ENCODE measurements around the gene RPE65. TPM values are rescaled to one million over a fixed set of nuclear protein-coding genes. Genes with fewer than 3 reads are reported as not detected.
"Not testable (repeated sequence)": the region's sequence is repeated elsewhere in the genome, so short reads cannot be mapped to it uniquely, and the experiment has no call there.

RPE65 gene
- 0.10 TPM for polyA plus RNA-seq (2013, experiment 1 of 2; ENCODE audit: insufficient read length)
- 0.18 TPM for polyA plus RNA-seq (2013, experiment 2 of 2; ENCODE audit: insufficient read length)

DNA sequence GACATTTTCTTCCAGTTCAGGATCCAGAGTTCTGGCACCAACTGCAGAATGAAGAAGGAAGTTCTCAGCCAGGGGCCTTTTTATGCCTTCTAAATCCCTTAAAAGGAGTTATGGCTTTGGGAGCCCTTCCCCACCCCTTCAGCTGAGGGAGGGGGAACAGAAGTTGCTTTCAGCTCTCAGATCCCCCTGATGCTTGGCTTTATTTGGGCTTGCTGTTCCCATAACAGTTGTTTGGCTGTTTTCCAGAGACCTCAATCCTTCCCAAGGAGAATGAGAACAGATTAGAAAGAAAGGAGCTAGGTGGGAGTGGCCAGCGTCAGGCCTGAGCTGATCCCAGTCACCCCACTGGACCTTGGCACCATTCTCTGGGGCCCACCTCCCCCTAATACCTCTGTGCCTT, at the start of gene RPE65:
Gene RPE65, minus strand, starts transcription at position 54 of the 400 bp plus-strand sequence. Its CDS starts 49 bp downstream, at position 5.
- DNase-seq: peak; percentile 15

DNA sequence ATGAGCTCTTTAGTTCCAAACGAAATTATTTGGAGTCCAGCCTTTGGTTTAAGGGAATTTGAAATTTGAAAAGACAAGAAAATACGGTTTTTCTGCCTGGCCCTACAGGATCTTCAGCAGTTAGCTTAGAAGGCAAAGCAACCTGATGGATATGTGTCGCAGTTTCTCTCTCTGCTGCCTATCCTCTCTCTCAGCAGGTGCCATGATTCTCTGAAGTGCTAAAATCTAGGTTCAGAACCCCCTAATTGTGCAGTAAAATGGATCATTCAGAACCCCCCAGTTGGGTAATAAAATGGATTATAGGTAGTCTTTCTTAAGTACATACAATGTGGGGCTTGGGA, 47.6 kb upstream of the RPE65 start:
- DNase-seq: no peak

DNA sequence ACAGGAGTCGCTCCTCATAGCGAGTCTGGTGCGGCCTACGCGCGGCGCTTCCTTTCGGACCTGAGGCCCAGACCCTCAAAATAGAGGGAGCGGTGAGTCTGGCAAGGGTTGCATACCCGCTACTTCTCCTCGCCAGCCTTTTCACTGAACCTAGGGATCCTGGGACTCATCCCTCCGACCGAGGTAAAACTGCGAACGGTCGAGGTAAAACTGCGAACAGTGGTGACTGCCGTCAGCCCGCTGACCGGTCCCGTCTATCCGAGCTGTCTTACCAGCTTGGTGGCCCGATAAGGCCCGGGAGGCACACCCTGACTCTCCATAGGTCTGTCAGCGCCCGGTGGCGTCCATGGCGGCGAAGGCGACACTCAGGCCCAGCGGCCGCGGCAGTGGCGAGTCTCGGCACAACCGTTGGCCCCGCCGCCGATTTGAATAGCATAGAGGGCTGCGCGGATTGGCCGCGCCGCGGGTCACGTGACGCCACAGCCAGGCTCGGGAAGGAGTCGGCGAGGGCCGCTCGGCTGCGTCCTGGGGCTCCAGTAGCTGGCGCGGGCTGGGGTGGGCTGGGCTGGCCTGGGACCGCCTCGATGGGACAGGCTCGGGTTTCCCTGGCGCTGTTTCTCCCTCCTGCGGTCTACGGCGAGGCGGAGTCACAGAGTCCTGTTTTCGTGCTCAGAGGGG, 47.1 kb upstream of the RPE65 start, which contains the start of gene DEPDC1:
Gene DEPDC1, minus strand, starts transcription at position 403 of the 678 bp plus-strand sequence. Its CDS starts 83 bp downstream, at position 320.
- DNase-seq: peak; percentile 95

DNA sequence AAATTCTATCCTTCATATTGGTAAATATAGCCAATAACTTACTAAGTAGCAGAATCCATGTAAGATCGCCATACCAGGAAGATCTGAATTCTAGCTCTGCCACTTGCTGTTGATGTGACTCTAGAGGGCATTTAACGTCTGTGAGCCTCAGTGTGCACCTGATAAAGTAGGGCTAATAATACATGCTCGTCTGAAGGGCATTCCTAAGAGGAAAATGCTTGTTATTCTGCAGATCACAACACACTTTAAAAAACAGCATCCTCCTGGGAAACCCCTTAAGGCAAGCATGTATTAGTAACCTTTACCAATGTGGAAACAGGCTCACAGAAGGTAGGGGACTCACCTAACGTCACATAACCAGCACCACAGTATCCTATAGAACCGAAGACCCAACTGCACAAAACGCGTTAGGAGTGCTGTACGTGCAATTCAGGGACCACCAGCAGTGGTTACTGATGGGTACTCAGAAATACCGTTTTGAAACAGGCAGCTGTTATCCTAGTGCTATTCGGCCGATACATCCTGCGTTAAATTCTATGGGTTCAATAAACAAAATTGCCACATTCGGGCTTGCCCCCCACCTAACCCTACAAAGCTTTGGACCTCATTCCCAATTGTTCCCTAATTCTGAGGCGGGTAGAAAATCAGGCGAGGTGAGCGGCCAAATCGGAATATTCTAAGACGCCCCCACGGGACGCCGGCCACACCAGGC, 46.4 kb upstream of the RPE65 start:
- peak; percentile 5 for DNase-seq

DNA sequence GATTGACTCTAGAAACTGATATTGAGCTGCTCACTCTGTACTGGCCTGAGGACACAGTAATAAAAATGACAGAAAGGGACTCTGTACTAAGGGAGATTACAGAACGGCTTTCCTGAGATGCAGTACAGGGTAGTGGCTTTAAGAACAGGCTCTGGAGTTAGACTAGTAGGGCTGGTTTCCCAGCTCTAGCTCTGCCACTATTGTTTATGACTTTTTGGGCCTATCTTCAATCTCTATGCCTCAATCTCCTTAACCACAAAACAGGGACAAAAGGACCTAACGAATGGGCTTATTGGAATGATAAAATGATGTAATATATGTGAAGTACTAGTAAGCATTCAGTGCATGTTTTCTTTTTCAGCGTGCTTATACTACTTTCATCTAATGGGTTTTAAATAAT, 45.8 kb upstream of the RPE65 start:
- peak; percentile 13 for DNase-seq

DNA sequence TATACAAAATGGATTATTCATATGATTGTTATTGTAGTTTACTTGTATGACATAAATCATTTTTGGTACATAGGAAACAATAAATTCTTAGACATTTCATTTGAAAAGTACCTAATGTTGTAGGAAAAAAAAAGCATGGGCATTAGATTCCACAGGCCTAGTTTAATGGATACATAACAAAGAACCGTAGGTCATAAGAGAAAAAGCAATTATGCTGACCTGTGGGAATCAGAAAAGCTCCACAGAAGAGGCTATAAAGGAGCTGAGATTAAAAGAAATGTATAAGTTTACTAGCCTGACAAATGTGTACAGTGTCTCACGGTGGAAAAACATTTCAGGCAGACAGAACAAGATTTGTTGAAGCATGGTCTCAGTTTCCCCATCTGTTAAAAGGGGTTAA, 43.4 kb upstream of the RPE65 start:
- no peak for DNase-seq

DNA sequence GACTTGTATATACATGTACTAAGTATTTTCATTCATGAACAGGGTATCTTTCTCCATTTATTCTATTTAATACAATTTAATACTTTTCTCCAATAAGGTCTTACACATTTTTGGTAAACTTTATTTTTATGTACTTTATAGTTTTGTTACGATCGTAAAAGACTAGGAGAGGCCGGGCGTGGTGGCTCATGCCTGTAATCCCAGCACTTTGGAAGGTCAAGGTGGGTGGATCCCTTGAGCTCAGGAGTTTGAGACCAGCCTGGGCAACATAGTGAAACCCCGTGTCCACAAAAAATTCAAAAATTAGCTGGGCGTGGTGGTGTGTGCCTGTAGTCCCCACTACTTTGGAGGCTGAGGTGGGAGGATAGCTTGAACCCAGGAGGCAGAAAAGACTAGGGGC, 42.5 kb upstream of the RPE65 start:
- not testable (repeated sequence) for DNase-seq

DNA sequence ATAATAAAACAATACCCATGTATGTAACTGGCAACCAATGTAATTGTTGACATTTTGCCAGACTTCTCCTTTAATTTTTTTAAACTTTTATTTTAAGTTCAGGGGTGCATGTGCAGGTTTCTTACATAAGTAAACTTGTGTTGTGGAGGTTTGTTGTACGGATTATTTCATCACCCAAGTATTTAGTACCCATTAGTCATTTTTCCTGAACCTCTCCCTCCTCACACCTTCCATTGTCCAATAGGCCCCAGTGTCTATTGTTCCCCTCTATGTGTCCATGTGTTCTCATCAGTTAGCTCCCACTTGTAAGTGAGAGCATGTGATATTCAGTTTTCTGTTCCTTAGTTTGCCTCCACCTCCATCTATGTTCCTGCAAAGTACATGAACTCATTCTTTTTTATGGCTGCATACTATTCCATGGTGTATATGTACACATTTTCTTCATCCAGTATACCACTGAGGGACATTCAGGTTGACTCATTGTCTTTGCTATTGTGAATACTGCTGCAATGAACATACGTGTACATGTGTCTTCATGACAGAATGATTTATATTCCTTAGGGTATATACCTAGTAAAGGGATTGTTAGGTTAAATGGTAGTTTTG, 40.4 kb upstream of the RPE65 start:
- DNase-seq: no peak

DNA sequence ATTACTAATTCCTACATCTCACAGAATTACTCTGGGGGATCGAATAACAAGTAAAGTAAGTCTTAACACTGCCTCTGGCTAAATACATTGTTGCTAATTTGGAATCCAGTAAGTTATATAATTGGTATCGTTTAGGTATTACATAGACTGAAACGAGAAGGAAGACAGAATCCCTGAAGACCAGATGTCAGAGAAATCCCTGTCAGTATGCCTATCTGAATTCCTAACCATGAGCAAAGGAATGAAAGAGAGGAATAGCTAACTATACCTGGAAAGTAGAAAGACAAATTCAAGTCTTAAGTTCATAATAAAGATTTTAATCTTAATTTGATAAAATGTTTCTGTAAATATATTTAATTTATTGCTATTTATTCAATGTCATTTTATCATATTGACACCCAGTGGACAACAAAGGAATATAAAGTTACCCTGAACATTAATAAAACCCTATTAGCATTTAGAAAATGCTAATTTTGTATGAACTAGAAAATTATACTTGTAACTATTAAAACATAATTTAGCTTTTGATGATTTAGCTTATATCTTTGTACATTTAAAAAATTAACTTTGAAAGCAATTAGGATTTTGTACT, 35.8 kb upstream of the RPE65 start:
- no peak for DNase-seq

DNA sequence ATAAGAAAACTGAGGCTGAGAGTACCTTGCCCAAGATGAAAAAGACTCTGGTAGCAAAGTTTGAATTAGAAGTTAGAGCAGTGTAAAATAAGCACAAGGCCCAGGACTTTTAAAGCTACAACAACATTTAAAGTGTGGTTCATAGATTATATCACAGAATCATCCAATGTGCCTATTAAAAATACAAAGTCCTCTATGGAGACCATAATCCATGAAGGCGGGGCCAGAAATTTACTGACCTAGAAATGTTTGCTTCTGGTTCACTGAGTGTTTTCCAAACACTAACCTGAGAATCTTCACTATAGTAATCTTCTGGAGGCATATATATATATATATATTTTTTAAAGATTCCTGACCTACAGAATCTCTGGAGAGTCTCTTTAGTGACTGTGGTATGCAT, 34.9 kb upstream of the RPE65 start:
- no peak for DNase-seq

DNA sequence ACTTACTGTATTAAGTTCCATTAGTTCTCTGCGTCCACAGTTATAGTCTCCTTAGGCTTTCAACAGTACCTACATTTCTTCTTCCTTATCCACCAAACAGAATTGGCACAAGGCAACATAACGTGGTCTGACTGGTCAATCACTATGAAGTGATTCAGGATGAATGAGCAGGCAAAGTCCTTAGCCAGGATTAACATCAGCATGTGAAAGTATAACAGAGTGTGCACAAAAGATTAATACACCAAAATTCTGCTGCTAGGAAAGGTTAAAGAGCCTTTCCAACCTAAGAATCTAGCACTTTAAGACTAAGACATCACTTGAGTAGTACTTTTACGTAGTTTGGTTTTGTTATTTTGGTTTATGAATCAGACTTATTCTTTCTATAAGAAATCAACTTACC, 31.3 kb upstream of the RPE65 start:
- DNase-seq: no peak

DNA sequence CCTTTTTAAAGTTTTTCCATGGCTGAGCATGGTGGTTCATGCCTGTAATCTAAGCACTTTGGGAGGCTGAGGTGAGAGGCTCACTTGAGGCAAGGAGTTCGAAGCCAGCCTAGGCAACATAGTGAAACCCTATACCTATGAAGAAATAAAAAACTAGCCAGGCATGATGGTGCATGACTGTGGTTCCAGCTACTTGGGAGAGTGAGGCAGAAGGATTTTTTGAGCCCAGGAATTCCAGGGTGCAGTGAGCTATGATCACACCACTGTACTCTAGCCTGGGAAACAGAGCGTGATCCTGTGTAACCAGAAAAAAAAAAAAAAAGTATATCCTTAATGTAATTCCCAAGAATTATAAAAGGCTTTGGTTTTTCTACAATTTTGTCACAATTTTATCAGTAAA, 29.7 kb upstream of the RPE65 start:
- DNase-seq: no peak

DNA sequence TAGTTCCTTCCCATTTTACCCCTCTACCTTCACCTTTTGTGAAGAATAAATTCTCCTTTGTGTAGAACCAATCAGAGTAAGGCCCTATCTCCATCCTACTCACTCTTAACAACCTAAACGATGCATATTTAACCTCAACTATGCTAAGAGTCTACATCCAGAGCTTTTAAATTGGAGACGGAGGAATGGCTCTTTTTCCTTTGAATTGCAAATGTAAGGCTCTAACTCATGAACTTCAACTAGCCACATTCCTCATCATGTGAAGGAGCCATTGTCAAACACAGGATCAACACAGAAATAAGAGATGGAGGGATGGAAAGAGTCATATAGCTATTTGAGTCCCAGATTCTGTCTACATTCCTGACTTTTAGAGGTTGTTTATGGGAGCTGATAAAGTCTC, 28.9 kb upstream of the RPE65 start:
- no peak for DNase-seq

DNA sequence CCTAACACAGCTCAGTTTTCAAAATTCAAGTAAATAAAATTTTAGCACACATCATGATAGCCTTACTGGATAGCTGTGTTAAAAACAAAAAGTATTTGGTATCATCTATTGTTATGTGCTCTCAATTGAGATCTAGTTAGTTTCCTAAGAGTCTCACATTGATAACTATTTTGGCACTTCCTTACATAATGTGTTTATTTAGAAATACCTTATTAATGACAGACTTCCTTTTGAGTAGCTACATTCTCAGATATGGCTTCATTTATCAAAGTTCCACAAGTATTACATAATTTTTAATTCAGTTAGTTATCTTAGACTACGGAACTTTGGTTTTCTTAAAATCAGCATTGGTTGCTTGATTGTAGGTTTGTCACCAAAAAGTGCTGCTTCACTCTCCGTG, 26.9 kb upstream of the RPE65 start:
- not testable (repeated sequence) for DNase-seq

DNA sequence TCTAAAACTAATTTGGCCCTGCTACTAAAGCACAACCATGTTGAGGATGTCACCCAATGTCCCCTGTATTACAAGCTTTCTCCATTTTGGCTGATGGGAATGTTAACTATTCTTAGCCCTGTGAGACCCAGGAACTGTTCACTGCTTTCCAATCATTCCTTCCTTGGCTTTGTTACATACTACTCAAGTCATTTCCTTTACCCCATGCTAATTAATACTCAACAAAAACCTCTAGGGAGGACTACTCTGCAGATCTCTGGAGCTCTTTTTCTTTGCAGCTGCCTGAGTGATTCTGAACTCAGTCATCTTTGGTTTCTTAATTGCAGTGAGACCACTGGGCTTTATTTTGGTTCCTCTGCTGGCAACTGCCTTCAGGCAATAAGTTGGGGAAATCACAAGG, 23.3 kb upstream of the RPE65 start:
- DNase-seq: no peak

DNA sequence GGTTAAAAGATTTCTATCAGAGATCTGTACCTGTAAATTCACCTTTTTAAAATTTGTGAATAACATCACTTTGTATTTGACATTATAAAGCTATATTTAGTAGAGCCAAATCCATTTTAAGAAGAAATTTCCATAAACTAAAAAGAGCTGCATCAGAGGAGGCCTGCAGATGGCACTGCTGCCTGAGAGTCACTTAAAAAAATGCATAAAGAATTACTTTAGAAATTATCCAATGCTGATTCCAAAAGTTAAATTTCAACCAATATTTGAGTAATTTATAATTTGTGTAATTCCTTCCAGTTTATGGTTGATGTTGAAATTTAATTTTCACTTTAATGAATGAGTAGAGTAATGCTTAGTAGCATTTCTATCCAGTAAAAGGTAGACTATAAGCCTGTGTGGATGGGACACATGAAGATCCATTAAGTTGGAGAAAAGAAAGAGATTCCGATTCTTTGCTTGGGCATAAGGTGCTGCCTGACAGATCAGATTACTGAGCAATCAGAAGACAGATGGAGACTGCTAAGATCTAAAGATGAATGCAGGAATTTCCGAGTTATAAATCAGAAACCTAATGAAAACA, 20.7 kb upstream of the RPE65 start:
- DNase-seq: peak; percentile 19

DNA sequence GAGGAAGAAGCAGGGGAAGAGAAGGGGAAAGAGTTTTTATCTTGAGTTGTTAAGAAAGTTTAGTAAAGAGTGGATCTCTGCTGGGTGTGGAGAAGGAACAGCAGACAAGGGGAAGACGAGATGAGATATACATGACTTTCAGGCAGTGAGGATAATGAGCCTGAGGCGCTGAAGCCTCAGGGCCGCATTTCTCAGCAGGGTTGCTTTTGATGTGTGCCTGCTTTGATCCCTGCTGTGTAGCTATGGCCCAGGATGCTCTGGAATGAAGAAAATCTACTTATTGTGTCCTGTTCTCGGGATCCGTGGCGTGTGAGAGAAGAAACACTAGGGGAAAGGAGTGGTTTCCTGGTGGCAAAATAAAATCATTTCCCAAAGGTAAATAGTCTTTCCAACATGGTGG, 15.1 kb upstream of the RPE65 start:
- no peak for DNase-seq

DNA sequence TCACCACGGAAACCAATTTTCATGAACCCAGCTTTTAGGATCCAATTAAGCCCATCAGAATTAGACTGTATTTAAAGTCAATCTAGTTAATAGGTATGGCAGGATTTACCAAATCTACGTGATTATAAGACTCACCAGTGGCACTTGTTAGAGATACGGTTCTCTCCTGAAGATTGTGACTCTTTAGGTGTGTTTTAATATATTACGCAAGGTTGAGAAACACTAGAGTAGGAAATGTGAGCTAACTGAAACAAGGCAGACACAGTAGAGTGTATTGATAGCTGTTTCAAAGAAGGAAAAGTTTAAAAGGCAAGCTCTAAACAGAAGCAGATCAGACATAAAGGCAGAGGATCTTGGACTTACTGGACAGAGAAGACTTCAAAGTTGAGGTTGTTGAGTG, 11.2 kb upstream of the RPE65 start:
- no peak for DNase-seq

DNA sequence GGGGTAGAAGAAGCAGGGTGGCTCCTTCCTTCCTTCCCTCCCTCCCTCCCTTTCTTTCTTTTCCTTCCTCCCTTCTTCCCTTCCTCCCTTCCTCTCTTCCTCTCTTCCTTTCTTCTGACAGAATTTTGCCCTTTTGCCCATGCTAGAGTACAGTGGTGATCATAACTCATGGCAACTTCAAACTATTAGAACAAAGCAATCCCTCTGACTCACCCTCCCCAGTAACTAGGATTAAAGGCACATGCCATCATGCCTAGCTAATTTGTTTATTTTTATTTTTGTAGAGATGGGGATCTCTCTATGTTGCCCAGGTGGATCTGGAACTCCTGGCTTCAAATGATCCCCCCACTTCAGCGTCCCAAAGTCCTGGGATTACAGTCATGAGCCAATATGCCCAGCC, 10.0 kb upstream of the RPE65 start:
- DNase-seq: no peak

DNA sequence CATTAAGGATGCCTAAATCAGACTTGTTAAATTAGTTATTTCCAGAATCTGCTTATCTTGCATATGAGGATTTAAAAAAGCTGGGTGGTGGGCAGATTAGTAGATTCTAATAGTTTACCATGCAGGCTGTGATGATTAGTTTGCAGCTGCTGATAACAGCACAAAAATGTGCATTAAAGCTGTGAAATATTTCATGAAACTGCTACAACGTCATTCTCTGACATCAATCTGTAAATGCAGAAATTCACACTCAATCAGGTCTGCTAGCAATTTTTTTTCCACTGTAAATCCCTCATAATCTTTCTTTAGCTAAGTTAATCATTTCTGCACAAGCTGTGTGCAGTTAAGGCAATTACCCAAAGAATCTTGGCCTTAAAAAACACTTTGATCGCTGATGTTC, 9.3 kb upstream of the RPE65 start:
- no peak for DNase-seq

DNA sequence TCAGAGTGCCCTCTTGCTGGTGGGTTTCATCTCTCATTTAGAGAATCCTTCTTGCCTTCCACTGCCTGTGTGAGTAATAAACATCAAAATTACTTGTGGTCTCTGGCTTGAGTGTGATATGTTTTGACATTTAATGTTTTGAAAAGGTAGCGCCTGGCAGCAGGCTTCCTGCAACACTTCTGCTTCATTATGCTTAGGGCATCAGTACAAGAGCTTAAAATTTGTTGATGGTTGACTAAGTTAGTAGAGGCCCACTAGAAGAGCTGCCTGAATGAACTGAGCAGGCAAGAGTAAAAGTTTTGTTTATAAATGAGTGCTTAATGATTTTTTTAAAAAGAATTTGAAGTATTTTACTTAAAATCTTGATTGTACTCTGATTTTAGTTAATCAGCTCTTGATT, 6.4 kb upstream of the RPE65 start:
- no peak for DNase-seq

DNA sequence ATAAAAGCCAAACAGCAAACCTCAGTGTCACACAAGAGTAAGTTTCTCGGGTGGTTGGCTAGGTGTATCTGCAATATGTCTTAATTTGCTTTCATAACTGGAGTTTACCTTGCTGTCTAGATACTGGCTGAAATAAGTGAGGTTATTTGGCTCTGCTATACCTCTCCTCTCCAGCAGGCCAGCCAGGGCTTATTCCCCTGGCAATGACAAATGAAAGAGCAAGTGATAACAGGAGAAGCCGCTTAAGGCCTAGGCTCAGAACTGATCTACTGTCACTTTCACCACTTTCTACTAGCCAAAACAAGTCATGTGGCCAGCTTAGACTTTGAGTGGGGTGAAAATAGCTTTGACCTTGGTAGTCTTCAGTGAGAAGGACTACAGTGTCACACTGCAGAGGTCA, 4.8 kb upstream of the RPE65 start:
- no peak for DNase-seq

DNA sequence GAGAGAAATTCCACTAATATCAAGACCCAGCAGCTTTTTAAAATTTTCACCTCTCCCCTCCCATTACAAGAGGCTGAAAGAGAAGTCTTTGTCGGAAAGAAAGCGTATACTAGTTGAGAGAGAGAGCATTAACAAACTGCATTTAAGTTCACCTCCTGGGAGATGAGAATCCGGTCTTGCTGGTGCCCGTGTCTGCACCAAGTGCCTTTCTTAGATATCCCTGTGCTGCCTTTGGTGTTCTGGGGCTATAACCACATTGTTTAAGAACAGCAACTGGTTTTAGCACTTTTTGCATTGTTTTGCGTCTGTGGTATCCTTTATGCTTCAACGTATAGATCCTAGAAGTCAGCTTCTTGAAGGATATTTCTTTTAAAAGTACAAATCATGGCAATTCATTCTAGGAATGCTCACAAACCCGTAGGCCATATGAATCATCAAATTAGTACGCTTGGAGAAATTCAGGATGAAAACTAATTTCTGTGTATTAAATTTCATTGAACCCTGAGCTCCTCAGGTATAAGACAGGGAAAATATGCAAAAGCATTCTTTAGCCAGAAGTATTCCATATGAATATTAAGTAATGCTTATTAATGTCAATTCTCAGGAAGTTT, 3.4 kb upstream of the RPE65 start:
- no peak for DNase-seq
